Occipital lobe (tissue), 2 donors: ENCODE measurements around the gene TCOF1. TPM values are rescaled to one million over a fixed set of nuclear protein-coding genes. Genes with fewer than 3 reads are reported as not detected.

Experiments
- DNase-seq: peaks from one replicate; lab custom pipeline; 2025; lab: John Stamatoyannopoulos, UW
- total RNA-seq: library from RNA; depleted of rRNA; stranded (reverse); fragments of >200 nt; gene quantifications from one replicate; pipeline ENCODE4 v1.2.3, GENCODE V29; 2014

Gene TCOF1
- total RNA-seq, 1 donor from 2014 or later: 13.6 TPM

GRCh38 chr5:150391064-150391834, 33.8 kb downstream of the TCOF1 start:
- DNase-seq: no peak

- no peak for DNase-seq
These were observed 34.5 kb downstream of the TCOF1 start for GRCh38 chr5:150391986-150392385.

- DNase-seq: no peak
These were observed 35.2 kb downstream of the TCOF1 start for GRCh38 chr5:150392680-150393079.

GRCh38 chr5:150393096-150393645, 35.7 kb downstream of the TCOF1 start:
- DNase-seq: no peak

GRCh38 chr5:150394131-150394530, 36.6 kb downstream of the TCOF1 start:
- no peak for DNase-seq

- DNase-seq: no peak
These were observed 37.6 kb downstream of the TCOF1 start for GRCh38 chr5:150394912-150395687.

- no peak for DNase-seq
These were observed 38.1 kb downstream of the TCOF1 start for GRCh38 chr5:150395688-150395975.

- DNase-seq: no peak
These were observed 38.8 kb downstream of the TCOF1 start for GRCh38 chr5:150396267-150396666.

- no peak for DNase-seq
These were observed 39.8 kb downstream of the TCOF1 start for GRCh38 chr5:150397146-150397781.

- no peak for DNase-seq
These were observed 40.6 kb downstream of the TCOF1 start for GRCh38 chr5:150397782-150398721.

- no peak for DNase-seq
These were observed 41.4 kb downstream of the TCOF1 start for GRCh38 chr5:150398722-150399523.

GRCh38 chr5:150399524-150400211, 42.2 kb downstream of the TCOF1 start:
- DNase-seq: no peak

GRCh38 chr5:150400316-150401075, 43.0 kb downstream of the TCOF1 start:
- no peak for DNase-seq

- no peak for DNase-seq
These were observed 43.5 kb downstream of the TCOF1 start for GRCh38 chr5:150401076-150401375.

- no peak for DNase-seq
These were observed 44.1 kb downstream of the TCOF1 start for GRCh38 chr5:150401376-150402228.

GRCh38 chr5:150402229-150402773, 44.8 kb downstream of the TCOF1 start:
- DNase-seq: no peak

GRCh38 chr5:150402901-150403342, 45.4 kb downstream of the TCOF1 start:
- no peak for DNase-seq

- no peak for DNase-seq
These were observed 46.6 kb downstream of the TCOF1 start for GRCh38 chr5:150404121-150404520.
